GM23338 (cell line): ENCODE data around the gene L3MBTL2.

Source experiments
- CREB1 ChIP-seq: fragments of 250-450 bp; sonication (Bioruptor Pico); IDR thresholded peaks from 2 replicates; pipeline ENCODE4 v1.5.0; 2020; ENCODE audit warnings: low read depth, mild to moderate bottlenecking, moderate library complexity
- EZH2 ChIP-seq: fragments of 200-600 bp; sonication (generic); IDR thresholded peaks from one replicate; pipeline ENCODE4 v1.8.0; 2017; ENCODE audit warnings: antibody characterized with exemption, mild to moderate bottlenecking, low read depth; ENCODE audit not compliant: unreplicated experiment
- EZH2phosphoT487 ChIP-seq: fragments of 200-600 bp; sonication (generic); IDR thresholded peaks from one replicate; pipeline ENCODE4 v1.8.1; 2018; ENCODE audit warnings: antibody characterized with exemption; ENCODE audit not compliant: unreplicated experiment
- JUNB ChIP-seq: IDR thresholded peaks from one replicate; pipeline ENCODE4 v1.6.1; 2016; ENCODE audit warnings: antibody characterized with exemption; ENCODE audit not compliant: unreplicated experiment
- NANOG ChIP-seq: IDR thresholded peaks from 2 replicates; pipeline ENCODE4 v1.6.1; 2016; ENCODE audit warnings: antibody characterized with exemption, borderline replicate concordance
- POLR2AphosphoS5 ChIP-seq: IDR thresholded peaks from 2 replicates; pipeline ENCODE4 v1.6.1; 2016; ENCODE audit warnings: antibody characterized with exemption, low read depth
- STAT1 ChIP-seq: IDR thresholded peaks from one replicate; pipeline ENCODE4 v1.6.1; 2016; ENCODE audit warnings: antibody characterized with exemption; ENCODE audit not compliant: unreplicated experiment
- TF ChIP-seq, protein P1 (sequence below), 2 experiments: fragments of 200-600 bp in 1 of 2; sonication (generic) in 1 of 2; conservative IDR thresholded peaks; 2 replicates each; pipeline versions ENCODE4 v1.5.1 to v1.6.1; 2016 to 2017; ENCODE audit warnings: antibody characterized with exemption in 2 of 2, low read depth in 2 of 2, mild to moderate bottlenecking in 2 of 2, moderate library complexity in 1 of 2
- TF ChIP-seq, protein P2 (sequence below): IDR thresholded peaks from one replicate; pipeline ENCODE4 v1.6.1; 2018; ENCODE audit warnings: antibody characterized with exemption; ENCODE audit not compliant: unreplicated experiment

DNA sequence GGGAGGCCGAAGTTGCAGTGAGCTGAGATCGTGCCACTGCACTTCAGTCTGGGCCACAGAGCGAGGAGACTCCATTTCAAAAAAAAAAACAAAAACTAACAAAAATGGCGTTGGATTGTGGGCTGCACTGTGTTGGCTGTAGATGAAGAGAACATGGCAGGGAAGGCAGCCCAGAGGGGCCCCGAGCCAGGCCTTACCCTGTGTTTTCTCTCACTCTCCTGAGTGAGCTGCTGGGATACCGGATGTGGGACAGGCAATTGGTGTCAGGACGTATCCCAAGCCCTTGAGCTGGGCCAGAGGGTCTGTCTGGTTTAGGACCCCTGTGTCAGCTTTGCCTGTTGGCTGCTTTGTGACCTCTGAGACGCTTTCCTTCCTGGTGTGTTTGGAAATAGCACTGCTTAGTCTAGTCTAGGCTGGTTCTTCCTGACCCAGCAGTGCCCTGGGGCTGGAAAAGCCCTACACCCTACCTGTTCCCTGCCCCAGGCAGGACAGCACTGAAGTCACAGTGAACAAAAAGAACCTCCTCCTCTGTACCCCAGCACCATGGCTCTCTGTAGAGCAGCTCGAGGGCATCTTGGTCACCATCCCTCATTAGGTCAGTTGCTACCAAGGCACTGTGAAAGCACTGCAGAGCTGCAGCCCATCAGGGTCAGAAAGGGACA is 17.9 kb downstream of the L3MBTL2 start:
- TF ChIP-seq POLR2AphosphoS5: no peak
- TF ChIP-seq, protein P1, sequence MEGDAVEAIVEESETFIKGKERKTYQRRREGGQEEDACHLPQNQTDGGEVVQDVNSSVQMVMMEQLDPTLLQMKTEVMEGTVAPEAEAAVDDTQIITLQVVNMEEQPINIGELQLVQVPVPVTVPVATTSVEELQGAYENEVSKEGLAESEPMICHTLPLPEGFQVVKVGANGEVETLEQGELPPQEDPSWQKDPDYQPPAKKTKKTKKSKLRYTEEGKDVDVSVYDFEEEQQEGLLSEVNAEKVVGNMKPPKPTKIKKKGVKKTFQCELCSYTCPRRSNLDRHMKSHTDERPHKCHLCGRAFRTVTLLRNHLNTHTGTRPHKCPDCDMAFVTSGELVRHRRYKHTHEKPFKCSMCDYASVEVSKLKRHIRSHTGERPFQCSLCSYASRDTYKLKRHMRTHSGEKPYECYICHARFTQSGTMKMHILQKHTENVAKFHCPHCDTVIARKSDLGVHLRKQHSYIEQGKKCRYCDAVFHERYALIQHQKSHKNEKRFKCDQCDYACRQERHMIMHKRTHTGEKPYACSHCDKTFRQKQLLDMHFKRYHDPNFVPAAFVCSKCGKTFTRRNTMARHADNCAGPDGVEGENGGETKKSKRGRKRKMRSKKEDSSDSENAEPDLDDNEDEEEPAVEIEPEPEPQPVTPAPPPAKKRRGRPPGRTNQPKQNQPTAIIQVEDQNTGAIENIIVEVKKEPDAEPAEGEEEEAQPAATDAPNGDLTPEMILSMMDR (conservative IDR thresholded peaks at IDR 0.05; ENCODE audit: low read depth in 2 of 2): no peak
- no peak for TF ChIP-seq EZH2
- TF ChIP-seq JUNB: no peak
- TF ChIP-seq NANOG: no peak
- TF ChIP-seq, protein P2, sequence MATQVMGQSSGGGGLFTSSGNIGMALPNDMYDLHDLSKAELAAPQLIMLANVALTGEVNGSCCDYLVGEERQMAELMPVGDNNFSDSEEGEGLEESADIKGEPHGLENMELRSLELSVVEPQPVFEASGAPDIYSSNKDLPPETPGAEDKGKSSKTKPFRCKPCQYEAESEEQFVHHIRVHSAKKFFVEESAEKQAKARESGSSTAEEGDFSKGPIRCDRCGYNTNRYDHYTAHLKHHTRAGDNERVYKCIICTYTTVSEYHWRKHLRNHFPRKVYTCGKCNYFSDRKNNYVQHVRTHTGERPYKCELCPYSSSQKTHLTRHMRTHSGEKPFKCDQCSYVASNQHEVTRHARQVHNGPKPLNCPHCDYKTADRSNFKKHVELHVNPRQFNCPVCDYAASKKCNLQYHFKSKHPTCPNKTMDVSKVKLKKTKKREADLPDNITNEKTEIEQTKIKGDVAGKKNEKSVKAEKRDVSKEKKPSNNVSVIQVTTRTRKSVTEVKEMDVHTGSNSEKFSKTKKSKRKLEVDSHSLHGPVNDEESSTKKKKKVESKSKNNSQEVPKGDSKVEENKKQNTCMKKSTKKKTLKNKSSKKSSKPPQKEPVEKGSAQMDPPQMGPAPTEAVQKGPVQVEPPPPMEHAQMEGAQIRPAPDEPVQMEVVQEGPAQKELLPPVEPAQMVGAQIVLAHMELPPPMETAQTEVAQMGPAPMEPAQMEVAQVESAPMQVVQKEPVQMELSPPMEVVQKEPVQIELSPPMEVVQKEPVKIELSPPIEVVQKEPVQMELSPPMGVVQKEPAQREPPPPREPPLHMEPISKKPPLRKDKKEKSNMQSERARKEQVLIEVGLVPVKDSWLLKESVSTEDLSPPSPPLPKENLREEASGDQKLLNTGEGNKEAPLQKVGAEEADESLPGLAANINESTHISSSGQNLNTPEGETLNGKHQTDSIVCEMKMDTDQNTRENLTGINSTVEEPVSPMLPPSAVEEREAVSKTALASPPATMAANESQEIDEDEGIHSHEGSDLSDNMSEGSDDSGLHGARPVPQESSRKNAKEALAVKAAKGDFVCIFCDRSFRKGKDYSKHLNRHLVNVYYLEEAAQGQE: no peak
- no peak for TF ChIP-seq STAT1
- TF ChIP-seq EZH2phosphoT487: no peak
- TF ChIP-seq CREB1 (CRISPR knock-in tag): no peak
